NB4 (cell line): ENCODE measurements around the gene BSDC1.

Source experiments
- CTCF ChIP-seq: IDR thresholded peaks from one replicate; pipeline ENCODE4 v1.5.1; 2012; ENCODE audit warnings: low read depth, low read length
- POLR2A ChIP-seq: IDR thresholded peaks from 2 replicates; pipeline ENCODE4 v1.6.1; 2011; ENCODE audit warnings: mild to moderate bottlenecking; ENCODE audit not compliant: insufficient read length; ENCODE audit errors: extremely low read depth

- no peak for TF ChIP-seq CTCF
- TF ChIP-seq POLR2A = no peak
Measured at GRCh38 chr1:32427264-32427963, 33.2 kb upstream of the BSDC1 start.
